ENCODE data around the gene ALOX15B.

ALOX15B gene

GRCh38 chr17:8014558-8014850, 24.4 kb upstream of the ALOX15B start:
- no peak for DNase-seq

GRCh38 chr17:8015236-8015956, 23.5 kb upstream of the ALOX15B start:
- DNase-seq = no peak

GRCh38 chr17:8015957-8016631, 22.8 kb upstream of the ALOX15B start:
- DNase-seq = peak; percentile 81

GRCh38 chr17:8016632-8017424, 22.0 kb upstream of the ALOX15B start:
- DNase-seq = peak; percentile 92

- peak; percentile 33 for DNase-seq
These were observed 20.4 kb upstream of the ALOX15B start for GRCh38 chr17:8018436-8018835.

GRCh38 chr17:8019166-8019565, 19.7 kb upstream of the ALOX15B start:
- DNase-seq = peak; percentile 75

GRCh38 chr17:8019665-8020650, 18.9 kb upstream of the ALOX15B start:
- peak; percentile 53 for DNase-seq

- peak; percentile 50 for DNase-seq
These were observed 17.9 kb upstream of the ALOX15B start for GRCh38 chr17:8020776-8021564.

- DNase-seq = peak; percentile 46
These were observed 17.1 kb upstream of the ALOX15B start for GRCh38 chr17:8021565-8022359.

- peak; percentile 76 for DNase-seq
These were observed 16.4 kb upstream of the ALOX15B start for GRCh38 chr17:8022360-8023003.

GRCh38 chr17:8024161-8024560, 14.7 kb upstream of the ALOX15B start:
- peak; percentile 64 for DNase-seq

- no peak for DNase-seq
These were observed 13.5 kb upstream of the ALOX15B start for GRCh38 chr17:8025176-8025911.

- DNase-seq = peak; percentile 74
These were observed 9.7 kb upstream of the ALOX15B start for GRCh38 chr17:8029121-8029520.

GRCh38 chr17:8031261-8031661, 7.6 kb upstream of the ALOX15B start:
- DNase-seq = peak; percentile 49

GRCh38 chr17:8031950-8032349, 6.9 kb upstream of the ALOX15B start:
- no peak for DNase-seq

- no peak for DNase-seq
These were observed 6.4 kb upstream of the ALOX15B start for GRCh38 chr17:8032442-8032841.

- no peak for DNase-seq
These were observed 831 bp downstream of the ALOX15B start for GRCh38 chr17:8039611-8040168.

GRCh38 chr17:8041249-8041928, 2.5 kb downstream of the ALOX15B start:
- DNase-seq = peak; percentile 64

GRCh38 chr17:8041979-8042378, 3.1 kb downstream of the ALOX15B start:
- peak; percentile 48 for DNase-seq
